Vagina (tissue), 2 donors: ENCODE data around the gene ADAMTSL1. TPM values are rescaled to one million over a fixed set of nuclear protein-coding genes. Genes with fewer than 3 reads are reported as not detected.

Experiments
- DNase-seq, 2 donors: peaks; one replicate each; pipeline ENCODE4 v3.0.0-alpha.2; 2017; ENCODE audit errors: extremely low spot score in 2 of 2
- H3K27ac ChIP-seq: fragments of 200-600 bp; sonication (generic); one replicate; pipeline ENCODE4 v1.5.1; 2019
- H3K27me3 ChIP-seq: fragments of 200-600 bp; sonication (generic); one replicate; pipeline ENCODE4 v1.5.1; 2019
- H3K36me3 ChIP-seq, 2 donors: fragments of 200-600 bp; sonication (generic); one replicate each; pipeline ENCODE4 v1.5.1; 2017 to 2019
- H3K4me1 ChIP-seq: fragments of 200-600 bp; sonication (generic); one replicate; pipeline ENCODE4 v1.5.1; 2019
- H3K4me3 ChIP-seq, 2 donors: fragments of 200-600 bp; sonication (generic); 1 replicate in 1 of 2; 2 replicates in 1 of 2; pipeline ENCODE4 v1.5.1; 2016 to 2019
- H3K9me3 ChIP-seq: fragments of 200-600 bp; sonication (generic); one replicate; pipeline ENCODE4 v1.5.1; 2019
- CTCF ChIP-seq, 3 experiments: fragments of 450-650 bp in 2 of 3; fragments of 200-600 bp in 1 of 3; sonication (generic) in 1 of 3; IDR thresholded peaks; one replicate each; pipeline ENCODE4 v1.5.1; 2017 to 2019; ENCODE audit warnings: antibody characterized with exemption in 3 of 3, mild to moderate bottlenecking in 2 of 3, moderate library complexity in 2 of 3
- POLR2A ChIP-seq, 2 donors: fragments of 450-650 bp; IDR thresholded peaks; one replicate each; pipeline ENCODE4 v1.6.1; 2017; ENCODE audit warnings: antibody characterized with exemption in 2 of 2, mild to moderate bottlenecking in 2 of 2, moderate library complexity in 2 of 2
- POLR2AphosphoS5 ChIP-seq, 2 donors: sonication (generic); formaldehyde crosslinking; IDR thresholded peaks; one replicate each; pipeline ENCODE4 v1.9.0; 2017; ENCODE audit warnings: antibody characterized with exemption in 2 of 2, mild to moderate bottlenecking in 2 of 2, low read depth in 1 of 2; ENCODE audit not compliant: insufficient read depth in 1 of 2
- intact Hi-C: fragments of 100-400 bp; cut with DNase I; formaldehyde crosslinking; loops from one replicate; pipeline ENCODE4 v1.15.1; 2023
- total RNA-seq: library from RNA; depleted of rRNA; stranded (reverse); fragments of >200 nt; gene quantifications from one replicate; pipeline ENCODE4 v1.2.3, GENCODE V29; 2016

The ADAMTSL1 gene
- total RNA-seq, 1 donor from 2014 or later, result 8.1 TPM

GRCh38 chr9:18759827-18760226 is 285.9 kb downstream of the ADAMTSL1 start:
- no peak for DNase-seq
- TF ChIP-seq POLR2AphosphoS5 (IDR thresholded peaks at IDR 0.05; ENCODE audit: insufficient read depth in 1 of 2, low read depth in 1 of 2) (no peak), CTCF (IDR thresholded peaks at IDR 0.05) (no peak), POLR2A (IDR thresholded peaks at IDR 0.05) (no peak)
- Histone ChIP-seq H3K27ac (no peak overlapping the region), H3K9me3 (no peaks in the 10 kb centered on the region), H3K36me3 (no peaks in the 10 kb centered on the region), H3K4me3 (no peak overlapping the region), H3K4me1 (no peaks in the 10 kb centered on the region), H3K27me3 (no peaks in the 10 kb centered on the region)
- intact Hi-C loops, result loop anchor here (10.0 kb wide), 1 partner anchor 55 kb away; no protein-coding TSS in a partner anchor

- DNase-seq, result no peak
- H3K27ac ChIP-seq, result no peak overlapping the region
- H3K9me3 ChIP-seq, result no peaks in the 10 kb centered on the region
- H3K27me3 ChIP-seq, result no peaks in the 10 kb centered on the region
- no peak overlapping the region for H3K4me3 ChIP-seq
- H3K4me1 ChIP-seq, result no peaks in the 10 kb centered on the region
- TF ChIP-seq POLR2AphosphoS5 (IDR thresholded peaks at IDR 0.05; ENCODE audit: insufficient read depth in 1 of 2, low read depth in 1 of 2) (no peak), POLR2A (IDR thresholded peaks at IDR 0.05) (no peak), CTCF (IDR thresholded peaks at IDR 0.05) (no peak)
- no peaks in the 10 kb centered on the region for H3K36me3 ChIP-seq
- intact Hi-C loops, result loop anchor here (10.0 kb wide), 1 partner anchor 57 kb away; no protein-coding TSS in a partner anchor
Observed at GRCh38 chr9:18761742-18762300, 287.9 kb downstream of the ADAMTSL1 start.

- Histone ChIP-seq H3K27me3 (no peaks in the 10 kb centered on the region), H3K27ac (no peak overlapping the region), H3K36me3 (no peaks in the 10 kb centered on the region), H3K4me3 (no peak overlapping the region), H3K4me1 (no peaks in the 10 kb centered on the region), H3K9me3 (no peaks in the 10 kb centered on the region)
- no peak for DNase-seq
- intact Hi-C loops, result loop anchor here (10.0 kb wide), 1 partner anchor 62 kb away; no protein-coding TSS in a partner anchor
- TF ChIP-seq POLR2A (IDR thresholded peaks at IDR 0.05) (no peak), CTCF (IDR thresholded peaks at IDR 0.05) (no peak), POLR2AphosphoS5 (IDR thresholded peaks at IDR 0.05; ENCODE audit: insufficient read depth in 1 of 2, low read depth in 1 of 2) (no peak)
Observed at GRCh38 chr9:18766989-18767550, 293.1 kb downstream of the ADAMTSL1 start.

GRCh38 chr9:18768951-18769622 is 295.1 kb downstream of the ADAMTSL1 start:
- Histone ChIP-seq H3K27me3 (no peaks in the 10 kb centered on the region), H3K4me3 (no peak overlapping the region), H3K4me1 (no peaks in the 10 kb centered on the region), H3K36me3 (no peaks in the 10 kb centered on the region), H3K9me3 (no peaks in the 10 kb centered on the region), H3K27ac (no peak overlapping the region)
- TF ChIP-seq POLR2A (IDR thresholded peaks at IDR 0.05) (no peak), POLR2AphosphoS5 (IDR thresholded peaks at IDR 0.05; ENCODE audit: insufficient read depth in 1 of 2, low read depth in 1 of 2) (no peak), CTCF (IDR thresholded peaks at IDR 0.05) (no peak)
- DNase-seq, result no peak
- intact Hi-C loops, result loop anchor here (10.0 kb wide), 1 partner anchor 64 kb away; no protein-coding TSS in a partner anchor
